Esophagus (tissue), 2 donors: Measurements from ENCODE around the gene FRMD4A. TPM values are rescaled to one million over a fixed set of nuclear protein-coding genes. Genes with fewer than 3 reads are reported as not detected.
A peak's percentile ranks its signal among the peaks of the same experiment; 100 is the strongest.

Source experiments
- H3K27ac ChIP-seq, 2 donors: one replicate each; pipeline ENCODE4 v1.5.1; 2013; ENCODE audit warnings: low read depth in 2 of 2, mild to moderate bottlenecking in 2 of 2, inconsistent platforms in 1 of 2, low read length in 1 of 2, moderate library complexity in 1 of 2
- H3K27me3 ChIP-seq, 2 donors: one replicate each; pipeline ENCODE4 v1.6.1; 2013; ENCODE audit warnings: low read length in 2 of 2, control low read depth in 1 of 2, mild to moderate bottlenecking in 1 of 2; ENCODE audit not compliant: insufficient read depth in 2 of 2, control insufficient read depth in 1 of 2
- H3K36me3 ChIP-seq, 2 donors: one replicate each; pipeline ENCODE4 v1.6.1; 2013; ENCODE audit warnings: low read length in 1 of 2; ENCODE audit not compliant: control insufficient read depth in 2 of 2, insufficient read depth in 2 of 2
- H3K4me1 ChIP-seq, 2 donors: one replicate each; pipeline ENCODE4 v1.6.1; 2013; ENCODE audit warnings: low read length in 1 of 2; ENCODE audit not compliant: control insufficient read depth in 2 of 2, insufficient read depth in 2 of 2
- H3K4me3 ChIP-seq, 2 donors: one replicate each; pipeline ENCODE4 v1.5.1; 2013; ENCODE audit warnings: low read length in 2 of 2, mild to moderate bottlenecking in 2 of 2, low read depth in 1 of 2, moderate library complexity in 1 of 2
- H3K9me3 ChIP-seq, 2 donors: one replicate each; pipeline ENCODE4 v1.6.1; 2013; ENCODE audit warnings: mild to moderate bottlenecking in 2 of 2, low read depth in 1 of 2, low read length in 1 of 2, moderate library complexity in 1 of 2; ENCODE audit not compliant: control insufficient read depth in 2 of 2, insufficient read depth in 1 of 2
- WGBS, 2 donors: extraction: QIAGEN DNeasy Blood & Tissue Kit; methylation state at CpG; one replicate each; pipeline ENCODE4 v1.1.7; 2013; 5-methylcytosine and 5-hydroxymethylcytosine counted together
- polyA plus RNA-seq, 2 donors: library from polyadenylated mRNA; stranded (reverse); fragments of 200-250 nt; gene quantifications; one replicate each; pipeline ENCODE4 v1.2.3, GENCODE V29; 2013
- donor health status: healthy with polysubstance abuse.
- donor health status: Bipolar disorder and iron deficiency.

Gene FRMD4A
- polyA plus RNA-seq, 2 donors = 9.3 to 12.6 TPM

- H3K27me3 ChIP-seq = no peaks in the 10 kb centered on the region
- no peak overlapping the region for H3K27ac ChIP-seq
- peaks cover 0 to 3% of the 10 kb centered on the region in 2 donors for H3K36me3 ChIP-seq
- 40 to 52% methylated on average over 4 of the region's 4 CpGs for WGBS, 2 donors
- H3K9me3 ChIP-seq = no peaks in the 10 kb centered on the region
- no peak overlapping the region for H3K4me3 ChIP-seq
- H3K4me1 ChIP-seq = peaks cover 4 to 8% of the 10 kb centered on the region in 2 donors
These were observed 649.6 kb downstream of the FRMD4A start for GRCh38 chr10:13681095-13681494.

GRCh38 chr10:13678101-13678843 lies 652.5 kb downstream of the FRMD4A start:
- H3K4me1 ChIP-seq = peaks cover 4 to 5% of the 10 kb centered on the region in 2 donors
- H3K27ac ChIP-seq = no peak overlapping the region
- H3K9me3 ChIP-seq = no peaks in the 10 kb centered on the region
- no peak overlapping the region for H3K4me3 ChIP-seq
- peaks cover 2 to 3% of the 10 kb centered on the region in 2 donors for H3K36me3 ChIP-seq
- 95% methylated on average over 13 of the region's 13 CpGs for WGBS, 2 donors
- no peaks in the 10 kb centered on the region for H3K27me3 ChIP-seq

GRCh38 chr10:13674645-13675588 lies 655.8 kb downstream of the FRMD4A start:
- no peaks in the 10 kb centered on the region for H3K9me3 ChIP-seq
- WGBS, 2 donors = 88 to 89% methylated on average over 20 of the region's 20 CpGs
- H3K4me3 ChIP-seq = no peak overlapping the region
- H3K27ac ChIP-seq = no peak overlapping the region
- H3K4me1 ChIP-seq = peaks cover 2 to 3% of the 10 kb centered on the region in 2 donors
- H3K36me3 ChIP-seq = peaks cover 7 to 8% of the 10 kb centered on the region in 2 donors
- no peaks in the 10 kb centered on the region for H3K27me3 ChIP-seq

GRCh38 chr10:13673156-13673555 lies 657.6 kb downstream of the FRMD4A start:
- Histone ChIP-seq H3K9me3 (no peaks in the 10 kb centered on the region), H3K36me3 (peaks cover 7 to 15% of the 10 kb centered on the region in 2 donors), H3K4me1 (no peaks in the 10 kb centered on the region), H3K4me3 (no peak overlapping the region), H3K27me3 (no peaks in the 10 kb centered on the region), H3K27ac (no peak overlapping the region)
- 74 to 80% methylated on average over 8 of the region's 8 CpGs for WGBS, 2 donors

GRCh38 chr10:13672548-13672947 lies 658.2 kb downstream of the FRMD4A start:
- no peaks in the 10 kb centered on the region for H3K4me1 ChIP-seq
- no peak overlapping the region for H3K27ac ChIP-seq
- H3K4me3 ChIP-seq = no peak overlapping the region
- H3K27me3 ChIP-seq = no peaks in the 10 kb centered on the region
- WGBS, 2 donors = 78 to 84% methylated on average over 7 of the region's 7 CpGs
- peaks cover 7 to 15% of the 10 kb centered on the region in 2 donors for H3K36me3 ChIP-seq
- H3K9me3 ChIP-seq = no peaks in the 10 kb centered on the region

GRCh38 chr10:13671904-13672303 lies 658.8 kb downstream of the FRMD4A start:
- Histone ChIP-seq H3K4me1 (no peaks in the 10 kb centered on the region), H3K9me3 (no peaks in the 10 kb centered on the region), H3K27me3 (no peaks in the 10 kb centered on the region), H3K36me3 (peaks cover 7 to 20% of the 10 kb centered on the region in 2 donors), H3K4me3 (no peak overlapping the region), H3K27ac (no peak overlapping the region)
- WGBS, 2 donors = 93 to 94% methylated on average over 10 of the region's 10 CpGs

GRCh38 chr10:13670311-13670710 lies 660.4 kb downstream of the FRMD4A start:
- Histone ChIP-seq H3K36me3 (peaks cover 7 to 31% of the 10 kb centered on the region in 2 donors), H3K9me3 (no peaks in the 10 kb centered on the region), H3K4me1 (no peaks in the 10 kb centered on the region), H3K27ac (peak overlapping the region; percentile 12 to 78), H3K27me3 (no peaks in the 10 kb centered on the region), H3K4me3 (no peak overlapping the region)
- WGBS, 2 donors = 63 to 79% methylated on average over 10 of the region's 10 CpGs

- peaks cover 7 to 31% of the 10 kb centered on the region in 2 donors for H3K36me3 ChIP-seq
- H3K27me3 ChIP-seq = no peaks in the 10 kb centered on the region
- peak overlapping the region; percentile 12 to 78 for H3K27ac ChIP-seq
- H3K4me1 ChIP-seq = no peaks in the 10 kb centered on the region
- 89 to 91% methylated on average over 12 of the region's 12 CpGs for WGBS, 2 donors
- H3K9me3 ChIP-seq = no peaks in the 10 kb centered on the region
- H3K4me3 ChIP-seq = no peak overlapping the region
These were observed 660.8 kb downstream of the FRMD4A start for GRCh38 chr10:13669901-13670300.

- H3K27ac ChIP-seq = peak overlapping the region in 1 of 2 donors; percentile 78
- H3K9me3 ChIP-seq = no peaks in the 10 kb centered on the region
- no peaks in the 10 kb centered on the region for H3K27me3 ChIP-seq
- WGBS, 2 donors = 77 to 90% methylated on average over 8 of the region's 8 CpGs
- H3K36me3 ChIP-seq = peaks cover 7 to 29% of the 10 kb centered on the region in 2 donors
- H3K4me1 ChIP-seq = no peaks in the 10 kb centered on the region
- H3K4me3 ChIP-seq = no peak overlapping the region
These were observed 661.4 kb downstream of the FRMD4A start for GRCh38 chr10:13669182-13669855.
